GM13977 (cell line): Measurements from ENCODE around the gene VENTX.
A peak's percentile ranks its signal among the peaks of the same experiment; 100 is the strongest.

Source experiments
- DNase-seq: peaks from one replicate; pipeline ENCODE4 v3.0.0; 2012; ENCODE audit warnings: low spot score
- CTCF ChIP-seq: IDR thresholded peaks from 2 replicates; pipeline ENCODE4 v1.5.1; 2012; ENCODE audit warnings: mild to moderate bottlenecking, control low read depth; ENCODE audit not compliant: insufficient read depth; ENCODE audit errors: extremely low read depth, missing control alignments
- in situ Hi-C: fragments of 300-500 bp; cut with MboI; formaldehyde crosslinking; loops from one replicate; pipeline ENCODE4 v1.12.0; 2022; ENCODE audit warnings: low sequenced_read_pairs, low pct_unique_long_range_greater_than_20kb, mixed read lengths, inconsistent platforms; ENCODE audit not compliant: unreplicated experiment

The VENTX gene

GRCh38 chr10:133277277-133277992 lies 39.8 kb downstream of the VENTX start:
- DNase-seq = no peak
- TF ChIP-seq CTCF = no peak
- in situ Hi-C loops = no loop called here

DNA sequence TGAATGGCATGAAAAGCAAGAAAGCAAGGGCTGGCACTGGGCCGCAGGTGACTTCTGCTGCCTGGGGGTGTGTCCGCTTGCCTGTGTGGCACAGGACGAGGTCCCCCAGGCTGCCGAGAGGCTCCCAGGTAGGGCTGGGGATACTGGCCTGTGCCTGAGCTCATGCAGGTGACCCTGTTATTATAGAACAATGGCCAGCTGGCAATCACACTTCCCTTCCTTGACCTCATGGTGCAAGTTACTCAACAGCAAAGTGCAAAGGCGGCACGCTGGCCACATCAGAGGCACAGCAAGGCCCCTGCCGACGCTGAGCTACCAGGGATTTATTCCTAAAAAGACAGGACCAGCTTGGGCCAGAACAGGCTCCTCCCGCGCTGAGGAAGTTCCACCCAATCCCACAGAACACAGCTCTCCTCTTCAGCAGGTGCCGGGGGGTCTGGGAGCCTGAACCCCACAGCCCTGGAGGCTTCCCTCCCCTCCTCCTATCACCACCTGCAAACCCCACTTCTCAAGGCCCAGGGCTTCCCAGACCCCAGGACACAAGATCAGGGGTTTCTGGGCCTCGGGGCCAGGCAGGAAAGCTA lies 40.4 kb downstream of the VENTX start:
- no peak for TF ChIP-seq CTCF
- in situ Hi-C loops = no loop called here
- no peak for DNase-seq

DNA sequence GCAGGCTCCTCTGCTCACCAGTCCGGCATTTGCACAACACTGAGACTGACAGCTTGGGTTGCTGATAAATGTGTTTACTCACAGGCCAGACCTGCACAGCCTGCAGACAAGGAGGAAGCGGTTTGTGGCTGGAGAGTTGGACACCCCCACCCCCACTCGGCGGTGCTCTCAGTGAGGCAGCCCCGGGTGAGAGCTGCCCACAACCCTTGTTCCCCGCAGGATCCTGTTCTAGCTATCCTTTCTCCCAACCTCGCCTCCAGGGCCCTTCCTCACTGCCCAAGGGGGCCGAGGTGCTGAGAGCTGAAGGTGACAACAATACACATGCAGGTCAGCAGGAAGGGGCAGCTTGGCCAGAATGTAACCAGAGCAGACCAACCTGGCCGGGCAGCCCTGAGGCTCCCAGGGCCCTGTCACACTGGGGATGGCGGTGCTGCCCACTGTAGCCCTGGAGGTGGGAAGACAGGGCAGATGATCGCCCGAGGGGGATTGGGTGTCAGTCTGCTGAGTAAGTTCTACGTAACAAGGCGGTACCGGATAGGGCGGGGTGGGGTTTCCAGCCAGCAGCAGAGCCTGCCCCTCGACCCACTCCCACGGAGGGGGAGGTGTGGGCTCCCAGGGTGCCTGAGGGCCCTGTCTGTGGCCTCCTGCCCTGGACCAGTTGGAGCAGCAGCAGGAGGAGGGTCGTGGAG lies 41.1 kb downstream of the VENTX start:
- peak; percentile 89 for DNase-seq
- in situ Hi-C loops = no loop called here
- TF ChIP-seq CTCF = no peak

- DNase-seq = no peak
- TF ChIP-seq CTCF = no peak
- in situ Hi-C loops = no loop called here
These were observed 41.9 kb downstream of the VENTX start for GRCh38 chr10:133279326-133280226.

GRCh38 chr10:133280391-133281059 lies 42.9 kb downstream of the VENTX start:
- TF ChIP-seq CTCF = no peak
- in situ Hi-C loops = no loop called here
- DNase-seq = no peak

- TF ChIP-seq CTCF = no peak
- in situ Hi-C loops = no loop called here
- no peak for DNase-seq
These were observed 43.4 kb downstream of the VENTX start for GRCh38 chr10:133281084-133281483.
